Measurements from ENCODE around the gene ZNF585A. TPM values are rescaled to one million over a fixed set of nuclear protein-coding genes. Genes with fewer than 3 reads are reported as not detected.
"Not testable (repeated sequence)": the region's sequence is repeated elsewhere in the genome, so short reads cannot be mapped to it uniquely, and the experiment has no call there.

Gene ZNF585A
- polyA plus RNA-seq, 10 donors = 6.6 to 11.9 (median 9.9) TPM

DNA sequence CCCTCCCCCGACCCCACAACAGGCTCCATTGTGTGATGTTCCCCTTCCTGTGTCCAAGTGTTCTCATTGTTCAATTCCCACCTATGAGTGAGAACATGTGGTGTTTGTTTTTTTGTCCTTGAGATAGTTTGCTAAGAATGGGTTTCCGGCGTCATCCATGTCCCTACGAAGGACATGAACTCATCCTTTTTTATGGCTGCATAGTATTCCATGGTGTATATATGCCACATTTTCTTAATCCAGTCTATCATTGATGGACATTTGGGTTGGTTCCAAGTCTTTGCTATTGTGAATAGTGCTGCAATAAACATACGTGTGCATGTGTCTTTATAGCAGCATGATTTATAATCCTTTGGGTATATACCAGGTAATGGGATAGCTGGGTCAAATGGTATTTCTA is 68.4 kb downstream of the ZNF585A start:
- DNase-seq = not testable (repeated sequence)

DNA sequence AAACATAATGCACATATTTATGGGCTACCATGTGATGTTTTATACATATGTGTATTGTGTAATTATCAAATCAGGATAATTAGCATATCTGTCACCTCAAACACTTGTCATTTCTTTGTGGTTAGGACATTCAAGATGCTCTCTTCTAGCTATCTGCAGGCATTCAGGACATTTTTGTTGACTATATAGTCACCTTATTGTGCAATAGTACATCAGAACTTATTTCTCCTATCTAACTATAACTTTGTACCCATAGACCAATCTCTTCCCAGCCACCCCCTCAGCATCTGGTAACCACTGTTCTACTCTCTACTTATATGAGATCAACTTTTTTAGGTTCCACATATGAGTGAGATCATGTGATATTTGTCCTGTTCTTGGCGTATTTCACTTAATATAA is 73.9 kb downstream of the ZNF585A start:
- DNase-seq = no peak

DNA sequence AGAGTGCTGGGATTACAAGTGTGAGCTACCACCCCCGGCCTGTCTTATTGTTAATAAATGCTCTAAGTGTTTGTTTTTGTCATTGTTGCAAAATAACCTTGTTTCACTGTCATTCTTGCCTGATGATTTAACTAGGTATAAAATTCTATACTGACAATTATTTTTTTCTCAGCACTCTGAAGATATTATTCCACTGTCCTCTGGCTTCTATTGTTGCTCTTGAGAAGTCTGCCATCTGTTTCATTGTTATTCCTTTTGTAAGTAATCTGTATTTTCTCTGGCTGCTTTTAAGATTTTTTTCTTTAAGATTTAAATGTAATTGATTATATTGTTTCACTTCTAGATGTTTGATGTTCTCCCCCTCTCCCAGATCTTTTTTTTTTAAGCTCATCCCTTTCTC is 76.6 kb downstream of the ZNF585A start:
- no peak for DNase-seq

Other genes with a start within 250 kb of the ZNF585A start
- 10 to 100 TPM; 10.9 to 15.2 (median 12.6) TPM for gene ZNF420, start 94.3 kb downstream of the ZNF585A start, polyA plus RNA-seq (ENCODE audit: insufficient read length in 10 of 10)
- 10 to 100 TPM in 6 of 10 donors, 1 to 10 TPM in 4; 8.2 to 13.0 (median 10.5) TPM for gene ZNF585B, start 37.8 kb upstream of the ZNF585A start, polyA plus RNA-seq (ENCODE audit: insufficient read length in 10 of 10)
- 10 to 100 TPM in 5 of 10 donors, 1 to 10 TPM in 5; 8.4 to 13.1 (median 10.2) TPM for gene ZNF383, start 45.5 kb upstream of the ZNF585A start, polyA plus RNA-seq (ENCODE audit: insufficient read length in 10 of 10)
- 1 to 10 TPM; 5.0 to 8.7 (median 6.0) TPM for gene ZNF527, start 198.4 kb upstream of the ZNF585A start, polyA plus RNA-seq (ENCODE audit: insufficient read length in 10 of 10)

Measured in muscle of back (tissue), 11 donors.